HEK293T (cell line): Measurements from ENCODE around the gene CTDSPL.

Experiments
- CTCF ChIA-PET: fragments of 350-600 bp; formaldehyde crosslinking; extraction: SDS; loops from one replicate; lab custom pipeline; 2021; ENCODE audit warnings: antibody characterized with exemption, inconsistent platforms; lab: Yijun Ruan, JAX
- POLR2A ChIA-PET: fragments of 350-600 bp; formaldehyde crosslinking; extraction: SDS; loops from one replicate; lab custom pipeline; 2020; ENCODE audit warnings: antibody characterized with exemption, inconsistent platforms; lab: Yijun Ruan, JAX
- DNase-seq: peaks from one replicate; pipeline ENCODE4 v3.0.0; 2012; ENCODE audit warnings: mixed read lengths; ENCODE audit errors: extremely low spot score
- ARNT ChIP-seq: fragments of 450-650 bp; IDR thresholded peaks from 2 replicates; pipeline ENCODE4 v1.6.1; 2017; ENCODE audit warnings: mild to moderate bottlenecking
- BHLHE40 ChIP-seq: fragments of 450-650 bp; IDR thresholded peaks from 2 replicates; pipeline ENCODE4 v1.6.1; 2016; ENCODE audit warnings: mild to moderate bottlenecking, moderate library complexity, borderline replicate concordance
- CTBP1 ChIP-seq: fragments of 450-650 bp; IDR thresholded peaks from 2 replicates; pipeline ENCODE4 v1.6.1; 2016; ENCODE audit warnings: borderline replicate concordance
- ELF4 ChIP-seq: fragments of 450-650 bp; IDR thresholded peaks from 2 replicates; pipeline ENCODE4 v1.6.1; 2017; ENCODE audit warnings: antibody characterized with exemption
- FOXA1 ChIP-seq: fragments of 450-650 bp; IDR thresholded peaks from 2 replicates; pipeline ENCODE4 v1.6.1; 2016; ENCODE audit warnings: mild to moderate bottlenecking
- FOXK2 ChIP-seq: fragments of 450-650 bp; IDR thresholded peaks from 2 replicates; pipeline ENCODE4 v1.6.1; 2016; ENCODE audit warnings: mild to moderate bottlenecking
- FOXM1 ChIP-seq: fragments of 450-650 bp; IDR thresholded peaks from 2 replicates; pipeline ENCODE4 v1.6.1; 2017; ENCODE audit warnings: mild to moderate bottlenecking, borderline replicate concordance
- HDGF ChIP-seq: fragments of 450-650 bp; IDR thresholded peaks from 2 replicates; pipeline ENCODE4 v1.6.1; 2017; ENCODE audit warnings: antibody characterized with exemption, borderline replicate concordance
- L3MBTL2 ChIP-seq: fragments of 450-650 bp; conservative IDR thresholded peaks from 2 replicates; pipeline ENCODE4 v1.6.1; 2016; ENCODE audit warnings: mild to moderate bottlenecking
- LEF1 ChIP-seq: fragments of 450-650 bp; IDR thresholded peaks from 2 replicates; pipeline ENCODE4 v1.6.1; 2017; ENCODE audit warnings: mild to moderate bottlenecking, borderline replicate concordance
- NFRKB ChIP-seq: fragments of 450-650 bp; IDR thresholded peaks from 2 replicates; pipeline ENCODE4 v1.6.1; 2016; ENCODE audit warnings: mild to moderate bottlenecking, moderate library complexity
- SP1 ChIP-seq: fragments of 450-650 bp; IDR thresholded peaks from 2 replicates; pipeline ENCODE4 v1.6.1; 2017
- SUZ12 ChIP-seq: fragments of 450-650 bp; IDR thresholded peaks from 2 replicates; pipeline ENCODE4 v1.6.1; 2016; ENCODE audit warnings: mild to moderate bottlenecking
- TARDBP ChIP-seq: fragments of 450-650 bp; IDR thresholded peaks from 2 replicates; pipeline ENCODE4 v1.6.1; 2016
- ZNF384 ChIP-seq: fragments of 450-650 bp; IDR thresholded peaks from 2 replicates; pipeline ENCODE4 v1.6.1; 2016
- TF ChIP-seq, protein P1 (sequence below): fragments of 450-650 bp; IDR thresholded peaks from 2 replicates; pipeline ENCODE4 v1.6.1; 2016

CTDSPL gene

DNA sequence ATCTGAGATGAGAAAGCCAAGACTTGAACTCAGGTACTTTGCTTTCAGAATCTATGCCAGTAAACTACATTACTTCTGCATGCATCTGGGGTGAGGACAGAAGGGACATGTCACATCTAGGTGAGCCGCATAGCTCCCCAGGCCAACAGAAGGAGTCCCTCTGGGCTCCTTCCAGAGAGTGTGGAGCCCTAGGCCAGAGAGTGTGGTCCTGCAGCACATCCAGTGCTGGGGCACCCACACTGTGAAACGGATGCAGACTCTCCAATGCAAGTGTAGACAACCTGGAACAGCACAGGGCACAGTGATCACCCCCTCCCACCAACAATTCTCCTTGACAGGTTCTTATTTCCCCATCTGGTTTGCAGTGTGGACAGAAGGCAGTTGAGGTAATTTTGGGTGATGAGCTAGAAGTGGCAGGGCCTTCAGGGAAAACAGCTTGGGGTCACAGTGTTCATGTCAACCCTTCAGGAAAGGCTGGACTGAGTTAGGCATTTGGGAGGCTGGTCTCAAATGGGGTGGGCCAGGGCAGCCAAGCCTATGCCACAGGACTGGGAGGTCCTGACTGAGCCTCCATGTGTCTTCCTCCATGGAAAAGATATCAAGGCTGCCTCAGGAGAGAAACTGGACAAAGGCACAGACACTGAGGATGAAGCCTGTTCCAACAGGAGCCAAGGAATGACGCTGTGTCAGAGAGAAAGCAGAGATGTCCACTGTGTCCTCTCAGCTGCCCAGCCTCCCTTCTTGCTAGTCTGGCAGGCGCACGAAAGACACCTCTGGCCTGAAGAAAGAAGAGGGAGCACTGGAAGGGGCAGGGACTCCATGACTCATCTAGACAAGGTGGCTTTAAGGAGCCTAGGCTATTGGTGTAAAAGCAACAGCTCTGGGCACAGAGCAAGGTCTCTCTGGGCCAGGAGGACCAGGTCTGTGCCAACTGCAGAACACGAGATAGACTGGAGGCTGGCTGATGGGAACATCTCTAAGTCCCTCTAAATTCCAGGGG is 166.1 kb downstream of the CTDSPL start:
- no peak for DNase-seq
- TF ChIP-seq LEF1 = no peak
- TF ChIP-seq, protein P1, sequence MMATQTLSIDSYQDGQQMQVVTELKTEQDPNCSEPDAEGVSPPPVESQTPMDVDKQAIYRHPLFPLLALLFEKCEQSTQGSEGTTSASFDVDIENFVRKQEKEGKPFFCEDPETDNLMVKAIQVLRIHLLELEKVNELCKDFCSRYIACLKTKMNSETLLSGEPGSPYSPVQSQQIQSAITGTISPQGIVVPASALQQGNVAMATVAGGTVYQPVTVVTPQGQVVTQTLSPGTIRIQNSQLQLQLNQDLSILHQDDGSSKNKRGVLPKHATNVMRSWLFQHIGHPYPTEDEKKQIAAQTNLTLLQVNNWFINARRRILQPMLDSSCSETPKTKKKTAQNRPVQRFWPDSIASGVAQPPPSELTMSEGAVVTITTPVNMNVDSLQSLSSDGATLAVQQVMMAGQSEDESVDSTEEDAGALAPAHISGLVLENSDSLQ = no peak
- TF ChIP-seq SUZ12 = no peak
- CTCF ChIA-PET = no interaction called here
- POLR2A ChIA-PET = no interaction called here

DNA sequence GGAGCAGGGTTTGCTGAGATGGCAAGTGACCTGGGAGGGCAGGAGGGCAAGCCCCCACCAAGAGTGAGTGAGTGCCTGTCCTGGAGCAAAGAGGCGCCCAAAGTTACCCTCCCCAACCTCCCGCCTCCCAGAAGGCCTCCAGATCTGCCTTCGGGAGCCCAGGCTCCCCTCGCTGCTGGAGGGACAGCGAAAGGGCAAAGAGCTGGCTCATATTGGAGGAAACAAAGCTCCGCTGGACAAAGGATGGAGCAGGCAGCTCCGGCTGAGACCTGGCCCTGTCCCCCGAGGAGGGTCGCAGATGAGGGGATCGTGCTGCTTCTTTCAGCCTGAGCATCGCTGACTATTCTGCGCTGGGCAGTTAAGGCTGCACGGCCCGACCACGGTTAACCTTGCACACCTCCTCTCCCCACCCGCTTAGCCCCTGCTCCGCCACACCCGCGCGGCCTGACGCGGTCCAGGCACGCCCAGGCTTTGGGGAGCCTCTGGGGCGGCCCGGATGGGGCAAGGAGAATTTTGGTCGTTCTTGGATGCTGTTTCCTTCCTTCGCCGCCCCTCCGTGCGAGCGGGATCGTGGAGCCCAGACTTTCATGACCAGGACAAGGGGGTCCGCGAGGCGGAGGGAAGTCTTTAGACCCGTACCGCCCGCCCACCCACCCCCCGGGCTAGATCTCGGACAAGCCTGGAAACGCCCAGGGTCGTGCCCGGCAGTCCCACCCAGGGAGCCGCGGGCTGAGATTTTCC is 167.1 kb downstream of the CTDSPL start:
- POLR2A ChIA-PET = interaction anchor here (0.6 kb wide), 1 partner anchor 11 kb away, joined by 3 read pairs; no protein-coding TSS in a partner anchor
- CTCF ChIA-PET = no interaction called here

DNA sequence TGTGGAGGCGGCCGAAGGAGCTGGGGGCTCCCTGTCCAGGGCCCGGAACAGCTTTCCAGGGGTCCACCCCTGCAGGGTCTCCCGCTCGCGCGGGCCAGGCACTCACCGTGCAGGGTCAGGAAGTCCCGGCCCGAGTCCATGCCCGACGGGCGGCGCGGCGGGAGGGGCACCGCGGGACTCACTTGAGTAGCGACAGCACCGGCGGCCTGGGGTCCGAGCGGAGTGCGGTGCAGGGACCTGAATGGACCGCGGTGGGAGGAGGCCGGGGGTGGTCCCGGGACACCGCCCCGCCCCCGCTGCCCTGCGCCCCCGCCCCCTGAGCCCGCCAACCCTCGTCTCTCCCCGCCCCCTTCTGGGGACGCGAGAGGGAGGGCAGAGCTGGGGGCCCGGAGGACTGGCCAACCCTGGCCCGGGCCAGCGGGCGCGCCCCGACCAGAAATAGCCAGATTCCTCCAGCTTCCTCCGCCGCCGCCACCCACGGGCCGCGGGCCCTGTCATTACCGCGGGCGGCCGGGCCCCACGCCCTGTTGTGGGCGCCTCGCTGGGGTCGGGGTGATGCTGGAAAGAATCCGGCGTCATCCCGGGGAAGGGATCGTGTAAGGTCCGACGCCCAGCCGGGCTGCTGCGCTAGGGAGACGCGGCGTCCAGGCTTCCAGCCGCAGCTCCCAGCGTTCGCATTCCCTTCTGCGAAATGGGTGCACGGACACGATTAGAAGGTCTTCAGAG is 167.9 kb downstream of the CTDSPL start, which contains the start of gene PLCD1:
Gene PLCD1 (minus strand): TSS at position 243 of the 726 bp plus-strand sequence. CDS start 103 bp downstream, at position 140.
- CTCF ChIA-PET = no interaction called here
- DNase-seq = peak; percentile 41
- POLR2A ChIA-PET = interaction anchor here (0.6 kb wide), 1 partner anchor 10 kb away, joined by 3 read pairs; no protein-coding TSS in a partner anchor
- TF ChIP-seq TARDBP = no peak
- TF ChIP-seq FOXK2 = no peak
- TF ChIP-seq, protein P1 = no peak
- TF ChIP-seq CTBP1 = no peak
- no peak for TF ChIP-seq L3MBTL2
- TF ChIP-seq ARNT = no peak

More for the DNA sequence above, 167.1 kb downstream of the CTDSPL start:
- TF ChIP-seq, protein P1 = no peak
- TF ChIP-seq ZNF384 (no peak), CTBP1 (no peak), FOXK2 (no peak), LEF1 (no peak), ELF4 (no peak), SP1 (no peak), BHLHE40 (no peak), FOXA1 (no peak), L3MBTL2 (no peak), HDGF (no peak), FOXM1 (no peak), TARDBP (no peak), NFRKB (no peak), ARNT (no peak)
- DNase-seq = no peak

DNA sequence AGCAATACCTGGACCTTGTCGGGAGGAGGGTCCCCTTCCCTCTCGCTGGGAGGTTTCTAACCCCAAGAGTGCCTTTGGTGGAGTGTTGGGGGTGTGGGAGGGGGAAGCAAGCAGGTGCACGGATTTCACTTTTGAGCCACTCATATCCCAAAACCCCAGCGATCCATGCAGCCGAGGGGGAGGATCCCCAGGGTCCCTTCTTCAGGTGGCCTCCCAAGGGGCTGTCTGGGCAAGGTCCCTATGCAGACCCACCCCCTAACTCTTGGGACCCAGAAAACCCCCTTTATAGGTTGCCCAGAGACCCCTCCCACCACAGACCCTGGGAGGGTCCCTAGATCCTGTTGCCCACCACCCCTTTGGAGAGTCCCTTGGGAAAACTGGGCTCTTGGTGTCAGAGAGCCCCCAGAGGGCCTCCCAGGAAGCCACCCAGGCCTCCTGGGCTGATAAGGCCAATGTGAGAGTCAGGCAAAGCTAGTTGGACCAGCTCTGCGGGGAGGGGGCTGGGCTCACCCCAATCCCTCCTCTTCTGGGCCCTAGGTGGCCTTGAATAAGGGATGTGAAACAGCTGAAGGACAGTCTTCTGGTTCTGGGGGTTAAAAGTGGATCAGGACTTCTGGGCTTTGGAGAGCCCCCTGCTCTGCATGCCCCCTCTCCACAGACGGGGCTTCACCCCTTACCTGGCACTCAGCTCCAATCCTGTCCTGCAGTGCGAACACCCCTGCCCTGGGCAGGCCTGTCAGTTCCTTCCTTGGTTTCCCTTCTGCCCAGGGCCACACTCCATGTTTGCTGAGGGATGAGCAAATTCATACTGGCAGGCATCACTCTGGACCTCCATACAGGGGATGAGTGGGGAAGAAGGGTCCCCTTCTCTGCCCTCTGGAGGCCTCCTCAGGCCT is 168.7 kb downstream of the CTDSPL start:
- POLR2A ChIA-PET = no interaction called here
- CTCF ChIA-PET = no interaction called here
- DNase-seq = no peak
- no peak for TF ChIP-seq SP1
- TF ChIP-seq, protein P1 = no peak
- TF ChIP-seq FOXM1 = no peak
- no peak for TF ChIP-seq ARNT
- TF ChIP-seq TARDBP = no peak
- no peak for TF ChIP-seq BHLHE40
- no peak for TF ChIP-seq NFRKB
- no peak for TF ChIP-seq FOXA1
- TF ChIP-seq SUZ12 = no peak
- no peak for TF ChIP-seq LEF1
